ENCODE results near the gene DNTT.

- no peak for TF ChIP-seq POLR2A (IDR thresholded peaks at IDR 0.05; ENCODE audit: low read length)
- no peak for TF ChIP-seq GATA1 (IDR thresholded peaks at IDR 0.05; ENCODE audit: low read depth, low read length)
Observed at GRCh38 chr10:96270571-96270970, 33.7 kb upstream of the DNTT start.
